H1 (cell line): ENCODE results near the gene CLTCL1. TPM values are rescaled to one million over a fixed set of nuclear protein-coding genes. Genes with fewer than 3 reads are reported as not detected.

Experiments
- CTCF ChIA-PET: fragments of 300-600 bp; sonication (Branson Sonifier 250); formaldehyde crosslinking; loops from one replicate; lab custom pipeline; 2021; ENCODE audit not compliant: partially characterized antibody; lab: Charles Lee
- POLR2A ChIA-PET: fragments of 300-600 bp; sonication (Branson Sonifier 250); formaldehyde crosslinking; loops from one replicate; lab custom pipeline; 2021; ENCODE audit warnings: inconsistent platforms; ENCODE audit not compliant: partially characterized antibody; lab: Charles Lee
- DNase-seq, 2 experiments: peaks; one replicate each; pipeline versions ENCODE4 v3.0.0 to v3.0.0-alpha.2; 2010 to 2022; ENCODE audit warnings: low spot score in 2 of 2, low read depth in 1 of 2, mixed read lengths in 1 of 2
- FAIRE-seq: peaks from 2 replicates; lab custom pipeline; 2011; peaks lifted over from hg19 to GRCh38; lab: Jason Lieb, UNC
- H2AFZ ChIP-seq: 2 replicates; pipeline ENCODE4 v1.8.1; 2012; ENCODE audit warnings: low read length, inconsistent platforms
- H2AK5ac ChIP-seq: 2 replicates; pipeline ENCODE4 v1.6.1; 2013; ENCODE audit warnings: low read depth, low read length
- H2BK120ac ChIP-seq: replicated peaks from 2 replicates; pipeline ENCODE3; 2013; ENCODE audit warnings: low read depth, low read length, inconsistent platforms
- H2BK12ac ChIP-seq: 2 replicates; pipeline ENCODE4 v1.6.1; 2013; ENCODE audit warnings: low read depth, low read length
- H2BK15ac ChIP-seq: 2 replicates; pipeline ENCODE4 v1.6.1; 2013; ENCODE audit warnings: low read length
- H2BK20ac ChIP-seq: 2 replicates; pipeline ENCODE4 v1.6.1; 2013; ENCODE audit warnings: low read length
- H2BK5ac ChIP-seq: 2 replicates; pipeline ENCODE4 v1.6.1; 2013; ENCODE audit warnings: low read depth, low read length
- H3K14ac ChIP-seq: 2 replicates; pipeline ENCODE4 v1.6.1; 2013; ENCODE audit warnings: inconsistent platforms; ENCODE audit not compliant: insufficient read length
- H3K18ac ChIP-seq: 2 replicates; pipeline ENCODE4 v1.6.1; 2013; ENCODE audit warnings: low read length; ENCODE audit errors: extremely low read depth
- H3K23ac ChIP-seq: 2 replicates; pipeline ENCODE4 v1.6.1; 2013; ENCODE audit warnings: inconsistent platforms; ENCODE audit not compliant: insufficient read length
- H3K23me2 ChIP-seq: 2 replicates; pipeline ENCODE4 v1.6.1; 2013; ENCODE audit warnings: low read depth, low read length
- H3K27ac ChIP-seq: 2 replicates; pipeline ENCODE4 v1.6.1; 2011; ENCODE audit warnings: low read depth, low read length, inconsistent platforms
- H3K27me3 ChIP-seq, 4 experiments: replicated peaks in 1 of 4; 1 replicate in 1 of 4; 2 replicates in 3 of 4; pipeline versions ENCODE4 v1.6.1 to v1.8.1; 2011 to 2013; ENCODE audit warnings: low read length in 3 of 4, mild to moderate bottlenecking in 3 of 4, inconsistent platforms in 2 of 4, mixed read lengths in 2 of 4, moderate library complexity in 1 of 4; ENCODE audit not compliant: control insufficient read depth in 3 of 4, insufficient read depth in 3 of 4; ENCODE audit errors: extremely low read depth in 1 of 4
- H3K36me3 ChIP-seq, 4 experiments: 2 replicates each; pipeline versions ENCODE4 v1.6.1 to v1.8.1; 2011 to 2013; ENCODE audit warnings: mild to moderate bottlenecking in 4 of 4, low read length in 3 of 4, moderate library complexity in 2 of 4, control low read depth in 1 of 4, inconsistent platforms in 1 of 4; ENCODE audit not compliant: insufficient read depth in 4 of 4, control insufficient read depth in 2 of 4
- H3K4ac ChIP-seq: replicated peaks from 2 replicates; pipeline ENCODE3; 2013; ENCODE audit warnings: low read length, low read depth, mixed read lengths, inconsistent platforms; ENCODE audit not compliant: insufficient read length
- H3K4me1 ChIP-seq, 4 experiments: replicated peaks in 1 of 4; 1 replicate in 1 of 4; 2 replicates in 3 of 4; pipeline versions ENCODE4 v1.6.1 to v1.8.1; 2011 to 2013; ENCODE audit warnings: low read length in 3 of 4, inconsistent platforms in 2 of 4, mixed read lengths in 1 of 4; ENCODE audit not compliant: insufficient read depth in 4 of 4, control insufficient read depth in 3 of 4
- H3K4me2 ChIP-seq, 2 experiments: 2 replicates each; pipeline versions ENCODE4 v1.6.1 to v1.8.1; 2011 to 2013; ENCODE audit warnings: low read depth in 2 of 2, low read length in 2 of 2, control low read depth in 1 of 2, inconsistent platforms in 1 of 2, mild to moderate bottlenecking in 1 of 2; ENCODE audit not compliant: insufficient read depth in 1 of 2
- H3K4me3 ChIP-seq, 4 experiments: fragments of 200-600, 300-600 bp in 1 of 4; sonication (generic), shearing (Covaris generic), sonication (Bioruptor Twin) in 1 of 4; 2 replicates each; pipeline versions ENCODE4 v1.5.1 to v1.8.1; 2011 to 2016; ENCODE audit warnings: low read length in 4 of 4, low read depth in 3 of 4, control low read depth in 2 of 4, inconsistent platforms in 2 of 4, mild to moderate bottlenecking in 2 of 4, mixed read lengths in 1 of 4, moderate library complexity in 1 of 4; ENCODE audit not compliant: insufficient read depth in 2 of 4; ENCODE audit errors: extremely low read depth in 1 of 4
- H3K56ac ChIP-seq: replicated peaks from 2 replicates; pipeline ENCODE3; 2013; ENCODE audit warnings: low read depth, mild to moderate bottlenecking, mixed read lengths, low read length, inconsistent platforms; ENCODE audit not compliant: insufficient read length
- H3K79me1 ChIP-seq: 2 replicates; pipeline ENCODE4 v1.6.1; 2013; ENCODE audit warnings: low read depth, low read length, control low read depth
- H3K79me2 ChIP-seq, 2 experiments: 2 replicates each; pipeline versions ENCODE4 v1.6.1 to v1.8.1; 2012 to 2013; ENCODE audit warnings: low read length in 2 of 2, mild to moderate bottlenecking in 2 of 2, inconsistent platforms in 1 of 2; ENCODE audit not compliant: insufficient read depth in 2 of 2, control insufficient read depth in 1 of 2
- H3K9ac ChIP-seq, 4 experiments: replicated peaks in 1 of 4; 1 replicate in 1 of 4; 2 replicates in 3 of 4; pipeline versions ENCODE4 v1.6.1 to v1.8.1; 2011 to 2013; ENCODE audit warnings: low read depth in 3 of 4, low read length in 3 of 4, control low read depth in 2 of 4, mild to moderate bottlenecking in 2 of 4, moderate library complexity in 2 of 4, inconsistent platforms in 1 of 4; ENCODE audit errors: extremely low read depth in 1 of 4
- H3K9me3 ChIP-seq, 2 experiments: 2 replicates each; pipeline versions ENCODE4 v1.6.1 to v1.8.1; 2012 to 2013; ENCODE audit warnings: mild to moderate bottlenecking in 2 of 2, moderate library complexity in 2 of 2, control low read depth in 1 of 2, inconsistent platforms in 1 of 2, low read depth in 1 of 2, low read length in 1 of 2, mixed read lengths in 1 of 2; ENCODE audit not compliant: insufficient read depth in 2 of 2
- H4K20me1 ChIP-seq, 2 experiments: replicated peaks in 1 of 2; 2 replicates each; pipeline versions ENCODE3 to v1.8.1; 2011 to 2013; ENCODE audit warnings: inconsistent platforms in 2 of 2, low read length in 2 of 2, mild to moderate bottlenecking in 1 of 2; ENCODE audit not compliant: insufficient read depth in 2 of 2, control insufficient read depth in 1 of 2
- H4K5ac ChIP-seq: 2 replicates; pipeline ENCODE4 v1.6.1; 2013; ENCODE audit warnings: low read length, low read depth, mixed read lengths, inconsistent platforms; ENCODE audit not compliant: insufficient read length
- H4K8ac ChIP-seq: 2 replicates; pipeline ENCODE4 v1.8.0; 2013; ENCODE audit warnings: mild to moderate bottlenecking, moderate library complexity, low read length, inconsistent platforms; ENCODE audit not compliant: insufficient read depth; ENCODE audit errors: extremely low read depth
- H4K91ac ChIP-seq: replicated peaks from 2 replicates; pipeline ENCODE3; 2013; ENCODE audit warnings: low read length, mixed read lengths, inconsistent platforms; ENCODE audit not compliant: insufficient read length
- BCL11A ChIP-seq, 2 experiments: IDR thresholded peaks; one replicate each; pipeline ENCODE4 v1.6.1; 2011; ENCODE audit warnings: low read depth in 2 of 2, low read length in 2 of 2, mild to moderate bottlenecking in 2 of 2
- CREB1 ChIP-seq: IDR thresholded peaks from 2 replicates; pipeline ENCODE4 v1.6.1; 2012; ENCODE audit warnings: inconsistent platforms
- CTBP2 ChIP-seq: IDR thresholded peaks from 2 replicates; pipeline ENCODE4 v1.7.0; 2011; ENCODE audit warnings: borderline replicate concordance, mild to moderate bottlenecking, moderate library complexity, mixed read lengths, low read length; ENCODE audit not compliant: insufficient read depth, insufficient read length
- KDM4A ChIP-seq: IDR thresholded peaks from one replicate; pipeline ENCODE4 v1.7.1; 2012; ENCODE audit warnings: low read depth, mild to moderate bottlenecking, moderate library complexity, low read length, inconsistent platforms; ENCODE audit not compliant: severe bottlenecking
- NRF1 ChIP-seq: IDR thresholded peaks from 2 replicates; pipeline ENCODE4 v1.6.1; 2011; ENCODE audit warnings: mild to moderate bottlenecking, low read depth, low read length, improper control_type of control experiment
- POU5F1 ChIP-seq: IDR thresholded peaks from 2 replicates; pipeline ENCODE4 v1.6.1; 2011; ENCODE audit warnings: low read depth, mild to moderate bottlenecking, low read length, moderate library complexity
- SAP30 ChIP-seq: fragments of 300-600 bp; sonication (generic); IDR thresholded peaks from 2 replicates; pipeline ENCODE4 v1.7.1; 2012; ENCODE audit warnings: low read length, moderate library complexity, mild to moderate bottlenecking, inconsistent platforms; ENCODE audit not compliant: insufficient read depth, insufficient replicate concordance
- SUZ12 ChIP-seq: fragments of 200-600 bp; sonication (generic); IDR thresholded peaks from 2 replicates; pipeline ENCODE4 v1.6.1; 2012; ENCODE audit warnings: mild to moderate bottlenecking, inconsistent platforms, low read length, moderate library complexity, mixed read lengths
- TAF1 ChIP-seq: IDR thresholded peaks from 2 replicates; pipeline ENCODE4 v1.6.1; 2011; ENCODE audit warnings: mild to moderate bottlenecking, low read depth, low read length
- ZNF274 ChIP-seq: IDR thresholded peaks from 2 replicates; pipeline ENCODE4 v1.7.0; 2012; ENCODE audit warnings: low read length, borderline replicate concordance; ENCODE audit errors: extremely low read depth
- WGBS, 2 experiments: shearing (Covaris generic) in 1 of 2; methylation state at CpG; one replicate each; pipeline versions ENCODE4 v1.1.6 to v1.1.7; 2013 to 2015; ENCODE audit warnings: low lambda C conversion rate in 2 of 2, mixed read lengths in 2 of 2, inconsistent platforms in 1 of 2, low coverage in 1 of 2, missing lambda C conversion rate in 1 of 2; ENCODE audit not compliant: insufficient replicate concordance in 2 of 2, insufficient coverage in 1 of 2, insufficient read length in 1 of 2; ENCODE audit errors: extremely low coverage in 1 of 2, missing lambda C conversion rate in 1 of 2; 5-methylcytosine and 5-hydroxymethylcytosine counted together
- polyA plus RNA-seq, 7 experiments: library from polyadenylated mRNA; depleted of rRNA in 3 of 7; stranded (reverse) in 5 of 7; unstranded in 2 of 7; fragments of >200 nt in 5 of 7; fragments of 200-250 nt in 2 of 7; gene quantifications; 1 replicate in 5 of 7; 2 replicates in 1 of 7; 4 replicates in 1 of 7; pipeline versions ENCODE4 v1.2.1 to v1.2.3, GENCODE V29; 2011 to 2013; ENCODE audit warnings: missing spikeins in 2 of 7, mixed read lengths in 2 of 7
- total RNA-seq: library from RNA; stranded (reverse); fragmentation: NEBNext Ultra II Directional; extraction: Animal tissue kit (Norgen Biotek cat#: 25700); gene quantifications from 2 replicates; pipeline ENCODE4 v1.2.1, GENCODE V29; 2021
- TF ChIP-seq, protein P1 (sequence below): IDR thresholded peaks from 2 replicates; pipeline ENCODE4 v1.6.1; 2011; ENCODE audit warnings: low read depth, mild to moderate bottlenecking, low read length; ENCODE audit not compliant: insufficient read depth

The CLTCL1 gene
- total and polyA plus RNA-seq, 2 of the 8 experiments (the other 6 are each of a cell fraction or from before 2014, with no cell fraction given): 12.4 to 17.0 TPM

DNA sequence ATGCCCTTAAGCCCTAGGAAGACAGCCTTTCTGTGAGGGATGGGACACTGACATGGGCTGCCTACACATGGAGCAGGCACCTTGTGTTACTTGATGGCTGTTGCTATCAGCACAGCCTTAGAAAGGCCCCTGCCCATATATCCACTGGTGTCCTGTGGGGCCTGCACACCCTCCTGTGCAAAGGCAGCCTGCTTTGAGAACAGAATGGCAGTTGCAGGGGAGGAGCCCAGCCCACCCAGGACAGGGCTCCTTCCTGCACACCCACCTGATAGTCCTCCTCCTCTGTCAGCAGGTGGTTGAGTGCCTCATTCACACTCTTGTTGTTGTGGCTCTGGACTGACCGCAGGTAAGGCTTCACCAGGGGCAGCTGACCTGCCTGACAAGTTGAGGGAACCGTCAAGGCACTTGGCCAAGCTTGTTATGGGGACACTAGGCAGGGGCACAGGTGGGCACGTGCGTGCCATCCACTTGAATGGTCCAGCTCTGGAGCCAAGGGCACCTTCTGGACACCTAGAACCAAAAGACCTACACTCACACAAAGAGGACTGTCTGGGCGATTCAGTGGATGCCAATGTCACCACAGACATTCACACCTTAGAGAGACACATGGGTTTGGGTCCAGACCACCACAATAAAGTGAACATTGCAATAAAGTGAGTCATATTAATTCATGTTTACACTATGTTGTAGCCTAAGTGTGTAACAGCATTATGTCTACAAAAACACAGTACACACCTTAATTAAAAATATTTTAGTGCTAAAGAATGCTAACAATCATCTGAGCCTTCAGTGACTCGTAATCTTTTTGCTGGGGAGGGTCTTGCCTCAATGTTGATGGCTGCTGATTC, 103.6 kb downstream of the CLTCL1 start:
- Histone ChIP-seq H2BK20ac (no peak overlapping the region), H3K14ac (no peak overlapping the region), H2BK12ac (no peak overlapping the region), H2BK5ac (no peak overlapping the region), H3K56ac (no peak overlapping the region), H2BK120ac (no peak overlapping the region), H3K9ac (no peak overlapping the region), H4K5ac (no peak overlapping the region), H3K79me1 (no peaks in the 10 kb centered on the region), H3K27me3 (no peaks in the 10 kb centered on the region), H3K4me3 (no peak overlapping the region), H2AK5ac (no peak overlapping the region), H3K27ac (no peak overlapping the region), H3K79me2 (no peaks in the 10 kb centered on the region), H2BK15ac (no peak overlapping the region), H4K20me1 (peaks cover 0 to 3% of the 10 kb centered on the region in 2 experiments), H3K9me3 (no peaks in the 10 kb centered on the region), H4K8ac (no peak overlapping the region), H3K4me2 (no peak overlapping the region), H3K23ac (no peak overlapping the region), H3K36me3 (peaks cover 0 to 3% (median 0%) of the 10 kb centered on the region in 4 experiments; a peak in 2 of 8 replicates), H4K91ac (no peak overlapping the region), H3K23me2 (no peaks in the 10 kb centered on the region), H3K4ac (no peak overlapping the region), H2AFZ (no peak overlapping the region), H3K4me1 (no peaks in the 10 kb centered on the region), H3K18ac (no peak overlapping the region)
- POLR2A ChIA-PET: interaction anchor here (1.1 to 1.2 kb wide), 2 partner anchors 12 to 14 kb away, joined by 3 to 4 read pairs; no protein-coding TSS in a partner anchor
- CTCF ChIA-PET: interaction anchor here (1.1 kb wide), 1 partner anchor 9 kb away, joined by 4 read pairs; the partner anchor contains the start of gene SLC25A1
- FAIRE-seq (no peak), DNase-seq (no peak)
- WGBS, 2 experiments: 94% methylated on average over 6 of the region's 6 CpGs; no CpG with 5 or more reads in 1 of the 2 experiments
- TF ChIP-seq, protein P1, sequence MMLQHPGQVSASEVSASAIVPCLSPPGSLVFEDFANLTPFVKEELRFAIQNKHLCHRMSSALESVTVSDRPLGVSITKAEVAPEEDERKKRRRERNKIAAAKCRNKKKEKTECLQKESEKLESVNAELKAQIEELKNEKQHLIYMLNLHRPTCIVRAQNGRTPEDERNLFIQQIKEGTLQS: no peak
- TF ChIP-seq SAP30: no peak
- TF ChIP-seq TAF1: no peak
- TF ChIP-seq CREB1: no peak
- no peak for TF ChIP-seq ZNF274
- TF ChIP-seq KDM4A: no peak
- TF ChIP-seq CTBP2: no peak
- TF ChIP-seq BCL11A (IDR thresholded peaks at IDR 0.05; ENCODE audit: low read depth in 2 of 2, low read length in 2 of 2): no peak
- TF ChIP-seq POU5F1: no peak
- TF ChIP-seq SUZ12: no peak
- no peak for TF ChIP-seq NRF1
